HepG2 (cell line): ENCODE data around the gene MIF4GD. TPM values are rescaled to one million over a fixed set of nuclear protein-coding genes. Genes with fewer than 3 reads are reported as not detected.

Source experiments
- ARID2 ChIP-seq: sonication (generic); formaldehyde crosslinking; IDR thresholded peaks from 2 replicates; pipeline ENCODE4 v1.8.1; 2022; ENCODE audit warnings: mild to moderate bottlenecking, missing genetic modification reagents, borderline replicate concordance
- ARID4A ChIP-seq: sonication (generic); formaldehyde crosslinking; IDR thresholded peaks from 2 replicates; pipeline ENCODE4 v1.5.0; 2020; ENCODE audit warnings: mild to moderate bottlenecking, missing genetic modification reagents, borderline replicate concordance
- ATF5 ChIP-seq: sonication (generic); formaldehyde crosslinking; IDR thresholded peaks from 2 replicates; pipeline ENCODE4 v1.4.0; 2020; ENCODE audit warnings: mild to moderate bottlenecking, low read depth, missing genetic modification reagents
- ATRX ChIP-seq: sonication (generic); formaldehyde crosslinking; IDR thresholded peaks from 2 replicates; pipeline ENCODE4 v1.4.0; 2020; ENCODE audit warnings: missing genetic modification reagents, borderline replicate concordance
- CERS6 ChIP-seq: sonication (generic); formaldehyde crosslinking; IDR thresholded peaks from 2 replicates; pipeline ENCODE4 v1.5.0; 2020; ENCODE audit warnings: missing genetic modification reagents
- CHD4 ChIP-seq: fragments of 200-600 bp; sonication (generic); IDR thresholded peaks from 2 replicates; pipeline ENCODE4 v1.7.0; 2017; ENCODE audit warnings: mild to moderate bottlenecking, low read length, borderline replicate concordance
- GPN1 ChIP-seq: sonication (generic); formaldehyde crosslinking; IDR thresholded peaks from 2 replicates; pipeline ENCODE4 v1.5.1; 2020; ENCODE audit warnings: missing genetic modification reagents, borderline replicate concordance
- RARA ChIP-seq: IDR thresholded peaks from 2 replicates; pipeline ENCODE4 v1.6.1; 2016; ENCODE audit warnings: missing genetic modification reagents, missing compliant biosample characterization
- RELA ChIP-seq: sonication (generic); formaldehyde crosslinking; IDR thresholded peaks from 2 replicates; pipeline ENCODE4 v1.4.0; 2020; ENCODE audit warnings: missing genetic modification reagents
- SMAD1 ChIP-seq: sonication (generic); formaldehyde crosslinking; IDR thresholded peaks from 2 replicates; pipeline ENCODE4 v1.4.0; 2020; ENCODE audit warnings: missing genetic modification reagents, low read depth, mild to moderate bottlenecking, borderline replicate concordance
- ZBTB38 ChIP-seq: sonication (generic); formaldehyde crosslinking; IDR thresholded peaks from 2 replicates; pipeline ENCODE4 v1.5.1; 2020; ENCODE audit warnings: mild to moderate bottlenecking, missing genetic modification reagents
- ZBTB7A ChIP-seq: sonication (generic); formaldehyde crosslinking; IDR thresholded peaks from 2 replicates; pipeline ENCODE4 v1.8.0; 2022; ENCODE audit warnings: mild to moderate bottlenecking, missing genetic modification reagents
- ZFP90 ChIP-seq: sonication (generic); formaldehyde crosslinking; IDR thresholded peaks from 2 replicates; pipeline ENCODE4 v1.8.0; 2022; ENCODE audit warnings: missing genetic modification reagents, mild to moderate bottlenecking, inconsistent platforms, borderline replicate concordance
- ZNF326 ChIP-seq: sonication (generic); formaldehyde crosslinking; IDR thresholded peaks from 2 replicates; pipeline ENCODE4 v1.4.0; 2020; ENCODE audit warnings: missing genetic modification reagents, borderline replicate concordance
- ZNF550 ChIP-seq: sonication (generic); formaldehyde crosslinking; IDR thresholded peaks from 2 replicates; pipeline ENCODE4 v1.4.0; 2020; ENCODE audit warnings: mild to moderate bottlenecking, missing genetic modification reagents, borderline replicate concordance
- ZNF609 ChIP-seq: sonication (generic); formaldehyde crosslinking; IDR thresholded peaks from 2 replicates; pipeline ENCODE4 v1.4.0; 2020; ENCODE audit warnings: mild to moderate bottlenecking, missing genetic modification reagents, borderline replicate concordance
- ZNF7 ChIP-seq: IDR thresholded peaks from 2 replicates; pipeline ENCODE4 v1.6.1; 2016; ENCODE audit warnings: missing biosample characterization, missing genetic modification reagents
- polyA plus RNA-seq, 8 experiments: library from polyadenylated mRNA; depleted of rRNA in 3 of 8; stranded (reverse) in 7 of 8; unstranded in 1 of 8; fragments of >200 nt; fragmentation: Illumina TruSeq in 4 of 8; extraction: Trizol in 4 of 8; gene quantifications; 2 replicates each; pipeline versions ENCODE4 v1.2.1 to v1.2.3, GENCODE V29; 2011 to 2016; ENCODE audit warnings: low read depth in 4 of 8, missing spikeins in 1 of 8, mixed read lengths in 1 of 8; ENCODE audit not compliant: insufficient read depth in 1 of 8
- total RNA-seq, 5 experiments: library from RNA; depleted of rRNA; stranded (reverse); fragments of >200 nt; fragmentation: Illumina TruSeq; extraction: Trizol; gene quantifications; 2 replicates each; pipeline ENCODE4 v1.2.3, GENCODE V29; 2016; ENCODE audit warnings: low read depth in 1 of 5

The MIF4GD gene
- total and polyA plus RNA-seq, 2 of the 13 experiments (the other 11 are each of a cell fraction or from before 2014, with no cell fraction given) = 14.0 to 28.0 TPM

GRCh38 chr17:75295201-75296158, 24.4 kb upstream of the MIF4GD start (continued):
- peak; percentile 21; the same call in 1 of the 2 replicates for TF ChIP-seq ZFP90 (CRISPR knock-in tag)
- no peak for TF ChIP-seq GPN1 (CRISPR knock-in tag)
- no peak for TF ChIP-seq CERS6 (CRISPR knock-in tag)
- TF ChIP-seq ZBTB38 = no peak; the same call in 1 of the 2 replicates
- peak; percentile 97 for TF ChIP-seq ZNF609 (CRISPR knock-in tag)
- TF ChIP-seq ZNF326 (CRISPR knock-in tag) = no peak
- no peak for TF ChIP-seq ARID2 (CRISPR knock-in tag)
- TF ChIP-seq ZNF550 = no peak
- TF ChIP-seq ZNF7 (CRISPR knock-in tag) = peak; percentile 94
- TF ChIP-seq CHD4 = 0 out of 2 replicates have a peak, but pooled peaks have one; percentile 9
- TF ChIP-seq RARA (CRISPR knock-in tag) = peak; percentile 88
- peak; percentile 73; the same call in 1 of the 2 replicates for TF ChIP-seq ARID4A (CRISPR knock-in tag)
- no peak for TF ChIP-seq ATRX
- peak; percentile 89; the same call in 1 of the 2 replicates for TF ChIP-seq ATF5 (CRISPR knock-in tag)
- no peak; the same call in 1 of the 2 replicates for TF ChIP-seq SMAD1 (CRISPR knock-in tag)
- no peak for TF ChIP-seq ZBTB7A
- TF ChIP-seq RELA (CRISPR knock-in tag) = no peak
